Measurements from ENCODE around the gene TLR8. TPM values are rescaled to one million over a fixed set of nuclear protein-coding genes. Genes with fewer than 3 reads are reported as not detected.
A peak's percentile ranks its signal among the peaks of the same experiment; 100 is the strongest.

Gene TLR8
- total RNA-seq, 1 donor from 2014 or later: not detected

DNA sequence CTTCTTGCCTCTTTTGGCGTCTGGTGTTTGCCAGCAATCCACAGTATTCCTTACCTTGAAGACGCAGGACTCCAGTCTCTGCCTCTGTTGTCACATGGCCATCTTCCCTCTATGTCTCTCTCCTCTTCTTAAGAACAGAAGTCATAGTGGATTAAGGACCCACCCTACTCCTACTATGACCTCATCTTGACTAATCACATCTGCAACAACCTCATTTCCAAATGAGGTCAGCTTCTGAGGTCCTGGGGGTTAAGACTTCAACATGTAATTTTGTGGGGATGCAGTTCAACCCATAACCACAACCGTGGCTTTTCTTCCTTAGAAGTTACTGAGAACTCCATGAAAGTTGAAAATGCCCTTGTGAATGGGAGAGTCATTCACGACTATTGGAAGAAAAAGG, 23.3 kb downstream of the TLR8 start:
- Histone ChIP-seq H3K27me3 (ENCODE audit: insufficient read depth, low read length) (no peaks in the 10 kb centered on the region), H3K27ac (ENCODE audit: low read depth, low read length) (no peak overlapping the region), H3K79me2 (ENCODE audit: insufficient read depth, low read length) (no peaks in the 10 kb centered on the region), H3K4me3 (ENCODE audit: insufficient read depth, low read depth, low read length) (no peak overlapping the region), H3K4me1 (ENCODE audit: insufficient read depth, low read length) (no peaks in the 10 kb centered on the region), H3K9ac (ENCODE audit: low read length) (no peak overlapping the region), H3K36me3 (ENCODE audit: insufficient read depth, low read length) (no peaks in the 10 kb centered on the region), H2AFZ (ENCODE audit: low read depth, low read length) (no peak overlapping the region), H3K9me3 (ENCODE audit: insufficient read depth, low read depth, low read length) (no peaks in the 10 kb centered on the region), H4K20me1 (ENCODE audit: insufficient read depth, low read length) (no peaks in the 10 kb centered on the region), H3K4me2 (ENCODE audit: low read length) (no peak overlapping the region)
- H3K27ac Mint-ChIP-seq (ENCODE audit: unreplicated experiment): peak overlapping the region; percentile 10
- H3K27me3 Mint-ChIP-seq (ENCODE audit: low read depth, unreplicated experiment): no peaks in the 10 kb centered on the region
- no peak overlapping the region for H3K4me3 Mint-ChIP-seq (ENCODE audit: unreplicated experiment)
- no peak for DNase-seq (ENCODE audit: low read depth)
- no peaks in the 10 kb centered on the region for H3K36me3 Mint-ChIP-seq (ENCODE audit: low read depth, unreplicated experiment)
- no peak for FAIRE-seq
- no peaks in the 10 kb centered on the region for H3K9me3 Mint-ChIP-seq (ENCODE audit: unreplicated experiment)
- TF ChIP-seq CTCF (IDR thresholded peaks at IDR 0.05; ENCODE audit: insufficient read depth, low read depth, low read length) (no peak), EZH2 (IDR thresholded peaks at IDR 0.05; ENCODE audit: insufficient read depth, low read length) (no peak)
- peaks cover 5% of the 10 kb centered on the region for H3K4me1 Mint-ChIP-seq (ENCODE audit: low read depth, unreplicated experiment)

DNA sequence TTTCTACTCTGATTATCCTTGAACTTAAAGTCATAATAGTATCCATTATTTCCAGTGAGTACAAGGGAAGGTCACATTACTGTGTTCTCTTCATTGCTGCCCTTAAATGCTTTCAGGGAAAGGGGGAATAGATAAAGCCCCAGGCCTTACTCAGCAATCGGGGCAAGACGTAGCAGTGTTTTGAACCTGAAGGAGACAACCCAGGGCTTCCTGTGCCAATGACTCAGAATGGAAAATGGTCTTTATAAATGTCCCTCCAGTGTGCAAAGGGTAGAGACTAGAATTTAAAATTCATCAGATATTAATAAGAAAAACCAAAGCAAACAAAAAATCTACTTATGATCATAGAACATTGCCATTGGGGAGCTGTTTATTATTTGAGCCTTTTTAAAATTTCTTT, 23.7 kb downstream of the TLR8 start:
- no peak overlapping the region for H3K27ac Mint-ChIP-seq (ENCODE audit: unreplicated experiment)
- no peaks in the 10 kb centered on the region for H3K36me3 ChIP-seq (ENCODE audit: insufficient read depth, low read length)
- H3K9ac ChIP-seq (ENCODE audit: low read length): no peak overlapping the region
- no peaks in the 10 kb centered on the region for H3K79me2 ChIP-seq (ENCODE audit: insufficient read depth, low read length)
- H3K4me3 Mint-ChIP-seq (ENCODE audit: unreplicated experiment): no peak overlapping the region
- H3K4me1 ChIP-seq (ENCODE audit: insufficient read depth, low read length): no peaks in the 10 kb centered on the region
- no peak overlapping the region for H3K27ac ChIP-seq (ENCODE audit: low read depth, low read length)
- peaks cover 5% of the 10 kb centered on the region for H3K4me1 Mint-ChIP-seq (ENCODE audit: low read depth, unreplicated experiment)
- H3K4me2 ChIP-seq (ENCODE audit: low read length): no peak overlapping the region
- no peaks in the 10 kb centered on the region for H3K9me3 Mint-ChIP-seq (ENCODE audit: unreplicated experiment)
- H3K27me3 ChIP-seq (ENCODE audit: insufficient read depth, low read length): no peaks in the 10 kb centered on the region
- no peak overlapping the region for H3K4me3 ChIP-seq (ENCODE audit: insufficient read depth, low read depth, low read length)
- no peak overlapping the region for H2AFZ ChIP-seq (ENCODE audit: low read depth, low read length)
- H4K20me1 ChIP-seq (ENCODE audit: insufficient read depth, low read length): no peaks in the 10 kb centered on the region
- H3K9me3 ChIP-seq (ENCODE audit: insufficient read depth, low read depth, low read length): no peaks in the 10 kb centered on the region
- DNase-seq (ENCODE audit: low read depth) (no peak), FAIRE-seq (no peak)
- TF ChIP-seq CTCF (IDR thresholded peaks at IDR 0.05; ENCODE audit: insufficient read depth, low read depth, low read length) (no peak), EZH2 (IDR thresholded peaks at IDR 0.05; ENCODE audit: insufficient read depth, low read length) (no peak)
- H3K27me3 Mint-ChIP-seq (ENCODE audit: low read depth, unreplicated experiment): no peaks in the 10 kb centered on the region
- H3K36me3 Mint-ChIP-seq (ENCODE audit: low read depth, unreplicated experiment): no peaks in the 10 kb centered on the region

DNA sequence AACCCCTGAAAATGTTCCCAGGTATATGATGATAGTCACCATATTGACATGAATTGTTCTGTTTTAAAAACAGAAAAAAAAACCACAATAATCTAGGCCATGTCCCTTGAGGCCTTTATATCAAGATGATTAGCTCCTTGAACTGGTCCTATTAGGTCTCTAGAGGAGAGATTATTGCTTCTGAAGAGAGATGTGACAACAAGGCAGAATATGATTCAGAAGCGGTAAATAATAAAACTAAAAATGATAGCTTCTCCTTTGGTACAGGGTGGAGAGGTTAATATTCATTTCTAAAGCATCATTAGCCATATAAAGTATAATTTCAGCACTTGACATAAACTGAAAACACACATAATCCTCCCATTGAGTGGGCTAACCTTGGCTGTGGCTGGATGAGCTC, 25.8 kb downstream of the TLR8 start:
- H3K27me3 ChIP-seq (ENCODE audit: insufficient read depth, low read length): no peaks in the 10 kb centered on the region
- peaks cover 5% of the 10 kb centered on the region for H3K4me1 Mint-ChIP-seq (ENCODE audit: low read depth, unreplicated experiment)
- H3K4me1 ChIP-seq (ENCODE audit: insufficient read depth, low read length): no peaks in the 10 kb centered on the region
- H3K36me3 ChIP-seq (ENCODE audit: insufficient read depth, low read length): no peaks in the 10 kb centered on the region
- DNase-seq (ENCODE audit: low read depth) (no peak), FAIRE-seq (peak; percentile 47)
- no peaks in the 10 kb centered on the region for H3K79me2 ChIP-seq (ENCODE audit: insufficient read depth, low read length)
- no peaks in the 10 kb centered on the region for H3K27me3 Mint-ChIP-seq (ENCODE audit: low read depth, unreplicated experiment)
- no peaks in the 10 kb centered on the region for H3K36me3 Mint-ChIP-seq (ENCODE audit: low read depth, unreplicated experiment)
- no peak overlapping the region for H3K9ac ChIP-seq (ENCODE audit: low read length)
- no peaks in the 10 kb centered on the region for H3K9me3 ChIP-seq (ENCODE audit: insufficient read depth, low read depth, low read length)
- TF ChIP-seq EZH2 (IDR thresholded peaks at IDR 0.05; ENCODE audit: insufficient read depth, low read length) (no peak), CTCF (IDR thresholded peaks at IDR 0.05; ENCODE audit: insufficient read depth, low read depth, low read length) (no peak)
- no peak overlapping the region for H3K27ac Mint-ChIP-seq (ENCODE audit: unreplicated experiment)
- no peaks in the 10 kb centered on the region for H3K9me3 Mint-ChIP-seq (ENCODE audit: unreplicated experiment)
- H3K4me3 Mint-ChIP-seq (ENCODE audit: unreplicated experiment): no peak overlapping the region
- no peak overlapping the region for H3K4me2 ChIP-seq (ENCODE audit: low read length)
- no peaks in the 10 kb centered on the region for H4K20me1 ChIP-seq (ENCODE audit: insufficient read depth, low read length)
- no peak overlapping the region for H2AFZ ChIP-seq (ENCODE audit: low read depth, low read length)
- no peak overlapping the region for H3K27ac ChIP-seq (ENCODE audit: low read depth, low read length)
- H3K4me3 ChIP-seq (ENCODE audit: insufficient read depth, low read depth, low read length): no peak overlapping the region

All from astrocyte (in vitro differentiated cells and primary cell).